ENCODE data around the gene ASMTL.
A peak's percentile ranks its signal among the peaks of the same experiment; 100 is the strongest.
"Not testable (repeated sequence)": the region's sequence is repeated elsewhere in the genome, so short reads cannot be mapped to it uniquely, and the experiment has no call there.

ASMTL gene

GRCh38 chrX:1385253-1386223 lies 67.2 kb downstream of the ASMTL start:
- DNase-seq, result no peak

- no peak for DNase-seq
These were observed 68.0 kb downstream of the ASMTL start for GRCh38 chrX:1384658-1385252.

DNA sequence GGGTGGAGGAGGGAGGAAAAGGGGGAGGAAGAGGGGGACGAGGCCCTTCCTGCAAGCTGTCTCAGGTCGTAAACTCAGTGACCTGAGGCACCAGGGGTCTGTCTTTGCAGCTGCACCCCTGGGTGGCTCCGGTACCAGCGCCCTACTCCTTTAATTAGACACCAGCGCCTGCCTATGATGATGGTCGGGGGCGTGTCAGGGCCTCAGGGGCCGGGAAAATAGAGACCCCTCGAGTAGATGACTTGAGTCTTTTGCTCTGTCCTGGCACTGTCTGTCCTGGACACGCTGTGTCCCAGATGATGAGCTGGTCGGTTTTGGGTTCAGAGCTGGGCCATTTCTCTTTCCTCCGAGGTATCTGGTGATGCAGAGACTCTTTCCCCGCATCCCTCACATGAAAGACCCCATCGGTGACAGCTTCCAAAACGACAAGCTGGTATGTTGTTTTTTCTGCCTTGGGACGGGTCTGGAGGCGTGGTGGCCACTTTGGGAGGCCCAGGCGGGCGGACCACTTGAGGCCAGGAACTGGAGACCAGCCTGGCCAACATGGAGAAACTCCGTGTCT lies 72.0 kb downstream of the ASMTL start:
- DNase-seq, result peak; percentile 42

DNA sequence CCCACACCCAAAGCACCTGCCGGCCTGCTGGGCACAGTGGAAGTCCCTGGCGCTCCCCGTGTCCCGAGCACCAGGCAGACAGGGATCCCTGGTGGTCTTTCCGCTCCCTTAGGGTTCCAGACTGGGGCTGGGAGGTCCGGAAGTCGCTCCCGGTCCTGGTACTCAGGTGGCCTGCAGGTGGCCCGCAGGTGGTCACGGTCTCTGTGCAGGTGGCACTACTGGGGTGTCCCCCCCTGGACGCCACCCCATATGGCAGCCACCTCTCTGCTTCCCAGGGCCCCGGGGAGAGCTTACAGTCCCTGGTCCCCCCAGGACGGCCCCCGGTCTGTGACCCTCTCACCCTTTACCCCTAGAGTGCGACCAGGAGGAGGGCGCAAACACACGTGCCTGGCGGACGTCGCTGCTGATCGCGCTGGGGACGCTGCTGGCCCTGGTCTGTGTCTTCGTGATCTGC lies 74.4 kb downstream of the ASMTL start:
- DNase-seq, result no peak

GRCh38 chrX:1368385-1368698 lies 84.4 kb downstream of the ASMTL start:
- DNase-seq, result no peak

- DNase-seq, result not testable (repeated sequence)
These were observed 86.3 kb downstream of the ASMTL start for GRCh38 chrX:1366363-1366762.

DNA sequence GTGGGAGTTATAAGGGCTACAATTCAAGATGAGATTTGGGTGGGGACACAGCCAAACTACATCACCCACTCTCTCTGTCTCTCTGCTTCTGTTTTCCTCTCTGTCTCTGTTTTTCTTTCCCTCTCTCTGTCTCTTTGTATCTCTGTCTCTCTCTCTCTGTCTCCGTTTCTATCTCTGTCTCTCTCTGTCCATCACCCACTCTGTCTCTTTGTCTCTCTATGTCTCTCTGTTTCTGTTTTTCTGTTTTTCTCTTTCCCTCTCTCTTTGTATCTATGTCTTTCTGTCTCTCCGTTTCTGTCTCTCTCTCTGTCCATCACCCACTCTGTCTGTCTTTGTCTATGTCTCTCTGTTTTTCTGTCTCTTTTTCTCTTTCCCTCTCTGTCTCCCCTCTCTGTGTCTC lies 90.8 kb downstream of the ASMTL start:
- DNase-seq, result no peak

DNA sequence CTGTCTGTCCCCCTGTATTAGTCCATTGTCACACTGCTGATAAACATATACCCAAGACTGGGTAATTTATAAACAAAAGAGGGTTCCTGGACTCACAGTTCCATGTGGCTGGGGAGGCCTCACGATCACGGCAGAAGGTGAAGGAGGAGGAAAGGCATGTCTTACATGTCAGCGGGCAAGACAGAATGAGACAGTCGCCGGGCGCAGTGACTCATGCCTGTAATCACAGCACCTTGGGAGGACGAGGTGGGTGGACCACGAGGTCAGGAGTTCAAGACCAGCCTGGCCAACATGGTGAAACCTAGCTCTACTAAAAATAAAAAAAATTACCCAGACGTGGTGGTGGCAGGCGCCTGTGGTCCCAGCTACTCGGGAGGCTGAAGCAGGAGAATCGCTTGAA lies 91.4 kb downstream of the ASMTL start:
- DNase-seq, result no peak

DNA sequence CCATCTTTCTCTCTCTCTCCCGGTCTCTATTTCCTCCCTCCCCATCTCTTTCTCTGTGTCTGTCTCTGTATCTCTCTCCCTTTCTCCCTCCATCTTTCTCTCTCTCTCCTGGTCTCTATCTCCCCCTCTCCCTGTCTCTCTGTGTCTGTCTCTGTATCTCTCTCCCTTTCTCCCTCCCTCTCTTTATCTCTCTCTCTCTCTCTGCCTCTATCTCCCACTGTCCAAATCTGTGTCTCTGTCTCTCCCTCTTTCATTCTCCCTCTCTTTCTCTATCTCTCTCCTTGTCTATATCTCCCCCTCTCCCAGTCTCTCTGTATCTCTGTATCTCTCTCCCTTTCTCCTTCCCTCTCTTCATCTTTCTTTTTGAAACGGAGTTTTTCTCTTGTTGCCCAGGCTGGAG lies 92.5 kb downstream of the ASMTL start:
- DNase-seq, result no peak

DNA sequence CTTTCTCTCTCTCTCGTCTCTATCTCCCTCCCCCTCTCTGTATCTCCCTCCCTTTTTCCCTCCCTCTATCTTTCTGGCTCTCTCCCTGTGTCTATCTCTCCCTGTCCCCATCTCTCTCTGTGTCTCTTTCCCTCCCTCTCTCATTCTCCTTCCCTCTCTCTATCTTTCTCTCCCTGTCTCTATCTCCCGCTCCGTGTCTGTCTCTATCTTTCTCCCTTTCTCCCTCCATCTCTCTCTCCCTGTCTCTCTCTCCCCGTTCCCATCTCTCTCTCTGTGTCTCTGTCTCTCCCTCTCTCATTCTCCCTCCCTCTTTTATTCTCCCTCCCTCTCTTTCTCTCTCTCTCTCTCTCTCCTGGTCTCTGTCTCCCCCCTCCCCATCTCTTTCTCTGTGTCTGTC lies 93.2 kb downstream of the ASMTL start:
- DNase-seq, result no peak

DNA sequence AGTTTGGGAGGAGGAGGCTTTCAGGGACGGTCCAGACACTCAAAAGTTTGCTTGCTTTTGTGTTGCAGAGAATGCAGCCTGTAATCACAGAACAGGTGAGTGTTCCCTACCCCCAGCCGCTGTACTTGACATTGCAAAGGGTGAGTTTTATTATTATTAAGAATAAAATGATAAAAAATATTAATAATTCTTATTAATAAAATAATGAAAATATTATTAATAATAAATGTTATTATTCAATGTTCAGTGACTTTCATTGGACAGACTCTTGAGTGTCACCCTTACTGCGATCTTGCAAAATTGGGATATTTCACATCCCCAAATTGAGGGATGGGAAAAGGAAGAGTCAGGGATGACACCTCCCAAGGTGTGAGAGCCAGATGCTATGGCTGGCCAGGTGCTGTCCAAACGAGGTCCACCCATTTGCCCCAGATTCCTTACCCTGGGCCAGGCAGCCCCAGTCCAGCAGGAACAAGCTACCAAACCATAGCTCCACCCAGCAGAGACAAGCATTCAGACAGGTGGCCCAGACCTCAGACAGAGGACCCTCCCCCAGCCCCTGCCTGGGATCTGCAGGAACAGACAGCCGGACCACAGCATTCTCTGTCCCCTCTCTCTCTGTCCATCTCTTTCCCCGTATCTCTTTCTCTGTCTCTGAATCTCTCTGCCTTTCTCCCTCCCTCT lies 93.8 kb downstream of the ASMTL start:
- DNase-seq, result no peak

DNA sequence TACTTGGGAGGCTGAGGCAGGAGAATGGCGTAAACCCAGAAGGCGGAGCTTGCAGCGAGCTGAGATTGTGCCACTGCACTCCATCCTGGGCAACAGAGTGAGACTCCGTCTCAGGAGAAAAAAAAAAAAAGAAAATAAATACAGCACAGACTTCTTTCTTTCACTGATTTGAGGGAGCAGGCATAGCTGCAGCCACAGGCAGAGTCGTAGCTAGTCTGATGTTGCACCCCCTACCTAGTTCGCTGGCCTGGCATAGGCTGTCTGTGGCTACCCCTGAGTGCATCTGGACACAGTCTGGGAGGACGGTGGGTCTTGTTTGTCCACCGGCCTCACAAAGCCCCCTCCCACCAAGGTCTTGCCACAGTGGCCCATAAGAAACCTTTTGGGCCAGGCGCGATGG lies 94.7 kb downstream of the ASMTL start:
- DNase-seq, result no peak

GRCh38 chrX:1355131-1356046 lies 97.3 kb downstream of the ASMTL start:
- no peak for DNase-seq

GRCh38 chrX:1354036-1355019 lies 98.4 kb downstream of the ASMTL start:
- DNase-seq, result no peak
